Neural cell (in vitro differentiated cells): ENCODE measurements around the gene RPL15.

ENCODE experiments used
- EP300 ChIP-seq: fragments of 450-650 bp; conservative IDR thresholded peaks from 2 replicates; pipeline ENCODE4 v1.6.1; 2014; ENCODE audit warnings: antibody characterized with exemption, mild to moderate bottlenecking, moderate library complexity; ENCODE audit not compliant: poor library complexity, severe bottlenecking
- EZH2 ChIP-seq: fragments of 200-600, 300-800 bp; shearing (Covaris generic), sonication (generic); IDR thresholded peaks from 2 replicates; pipeline ENCODE4 v1.6.1; 2014; ENCODE audit warnings: antibody characterized with exemption, low read length, borderline replicate concordance, mild to moderate bottlenecking; ENCODE audit not compliant: insufficient read depth, poor library complexity, severe bottlenecking
- MXI1 ChIP-seq: fragments of 450-650 bp; conservative IDR thresholded peaks from 2 replicates; pipeline ENCODE4 v1.6.1; 2014; ENCODE audit warnings: antibody characterized with exemption, mild to moderate bottlenecking; ENCODE audit not compliant: poor library complexity, severe bottlenecking
- POLR2AphosphoS5 ChIP-seq: IDR thresholded peaks from 2 replicates; pipeline ENCODE4 v1.6.1; 2012
- RAD21 ChIP-seq: fragments of 450-650 bp; conservative IDR thresholded peaks from 2 replicates; pipeline ENCODE4 v1.6.1; 2014; ENCODE audit warnings: antibody characterized with exemption, mild to moderate bottlenecking, moderate library complexity
- TF ChIP-seq, protein P1 (sequence below): fragments of 450-650 bp; IDR thresholded peaks from 2 replicates; pipeline ENCODE4 v1.5.1; 2014; ENCODE audit warnings: antibody characterized with exemption, mild to moderate bottlenecking, moderate library complexity; ENCODE audit not compliant: poor library complexity, severe bottlenecking

DNA sequence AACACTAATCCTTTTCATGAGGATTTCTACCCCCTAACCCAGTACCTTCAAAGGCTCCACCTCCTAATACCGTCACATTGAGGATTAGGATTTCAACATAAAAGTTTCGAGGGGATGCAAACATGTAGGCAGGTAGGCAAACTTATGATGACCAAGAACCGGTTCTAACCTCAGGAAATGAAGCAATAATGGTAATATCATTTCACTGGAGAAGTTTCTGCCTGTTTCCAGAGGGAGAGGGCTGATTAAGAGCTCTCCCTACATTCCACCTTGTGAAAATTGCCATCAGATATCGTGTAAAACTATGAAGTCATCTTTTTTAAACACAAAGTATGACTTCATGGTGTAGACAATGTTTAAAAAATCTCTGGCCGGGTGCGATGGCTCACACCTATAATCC is 31.7 kb upstream of the RPL15 start:
- no peak for TF ChIP-seq EZH2
- no peak for TF ChIP-seq MXI1
- TF ChIP-seq EP300 = no peak
- TF ChIP-seq, protein P1, sequence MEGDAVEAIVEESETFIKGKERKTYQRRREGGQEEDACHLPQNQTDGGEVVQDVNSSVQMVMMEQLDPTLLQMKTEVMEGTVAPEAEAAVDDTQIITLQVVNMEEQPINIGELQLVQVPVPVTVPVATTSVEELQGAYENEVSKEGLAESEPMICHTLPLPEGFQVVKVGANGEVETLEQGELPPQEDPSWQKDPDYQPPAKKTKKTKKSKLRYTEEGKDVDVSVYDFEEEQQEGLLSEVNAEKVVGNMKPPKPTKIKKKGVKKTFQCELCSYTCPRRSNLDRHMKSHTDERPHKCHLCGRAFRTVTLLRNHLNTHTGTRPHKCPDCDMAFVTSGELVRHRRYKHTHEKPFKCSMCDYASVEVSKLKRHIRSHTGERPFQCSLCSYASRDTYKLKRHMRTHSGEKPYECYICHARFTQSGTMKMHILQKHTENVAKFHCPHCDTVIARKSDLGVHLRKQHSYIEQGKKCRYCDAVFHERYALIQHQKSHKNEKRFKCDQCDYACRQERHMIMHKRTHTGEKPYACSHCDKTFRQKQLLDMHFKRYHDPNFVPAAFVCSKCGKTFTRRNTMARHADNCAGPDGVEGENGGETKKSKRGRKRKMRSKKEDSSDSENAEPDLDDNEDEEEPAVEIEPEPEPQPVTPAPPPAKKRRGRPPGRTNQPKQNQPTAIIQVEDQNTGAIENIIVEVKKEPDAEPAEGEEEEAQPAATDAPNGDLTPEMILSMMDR = no peak
- no peak for TF ChIP-seq RAD21
- no peak for TF ChIP-seq POLR2AphosphoS5
